K562 (cell line): ENCODE results near the gene LRMDA. TPM values are rescaled to one million over a fixed set of nuclear protein-coding genes. Genes with fewer than 3 reads are reported as not detected.

Source experiments
- ATAC-seq: fragments of 200-7000 bp; cut with Tn5 transposase; 3 replicates; pipeline ENCODE4 v1.9.1; 2020; ENCODE audit warnings: moderate library complexity
- BruUV-seq: library from RNA; stranded (reverse); fragments of 400-500 nt; replicated peaks from 2 replicates; lab custom pipeline; 2021; lab: Mats Ljungman, UMichigan
- CTCF ChIA-PET: fragments of 300-600 bp; formaldehyde crosslinking; extraction: SDS; loops from one replicate; lab custom pipeline; 2021; ENCODE audit warnings: low intra/inter-chr PET ratio; lab: Yijun Ruan, JAX
- POLR2A ChIA-PET: fragments of 300-600, 350-650 bp; sonication (Branson Sonifier 250); formaldehyde crosslinking; extraction: SDS; loops from one replicate; lab custom pipeline; 2021; ENCODE audit warnings: antibody characterized with exemption, inconsistent platforms; lab: Yijun Ruan, JAX
- DNase-seq, 4 experiments: peaks; one replicate each; pipeline versions ENCODE4 v3.0.0 to v3.0.0-alpha.2; 2011 to 2018; ENCODE audit warnings: low spot score in 3 of 4, mixed read lengths in 3 of 4; ENCODE audit errors: extremely low read depth in 1 of 4
- FAIRE-seq: peaks from 2 replicates; lab custom pipeline; 2011; peaks lifted over from hg19 to GRCh38; lab: Jason Lieb, UNC
- H2AFZ ChIP-seq: 2 replicates; pipeline ENCODE4 v1.6.0; 2011; ENCODE audit warnings: low read depth, low read length, control low read depth, inconsistent platforms
- H3K27ac ChIP-seq: fragments of 200-600 bp; 3 replicates; pipeline ENCODE4 v1.8.0; 2011; ENCODE audit warnings: low read depth, mild to moderate bottlenecking, control low read depth, inconsistent platforms, low read length, moderate library complexity, mixed read lengths; ENCODE audit errors: extremely low read depth
- H3K27me3 ChIP-seq, 2 experiments: fragments of 300-600 bp in 1 of 2; 2 replicates in 1 of 2; 3 replicates in 1 of 2; pipeline versions ENCODE4 v1.6.0 to v1.8.0; 2011; ENCODE audit warnings: inconsistent platforms in 2 of 2, low read length in 2 of 2, mild to moderate bottlenecking in 1 of 2, mixed read lengths in 1 of 2, moderate library complexity in 1 of 2; ENCODE audit not compliant: control insufficient read depth in 2 of 2, insufficient read depth in 2 of 2
- H3K36me3 ChIP-seq: fragments of 300-600 bp; 3 replicates; pipeline ENCODE4 v1.8.0; 2011; ENCODE audit warnings: mild to moderate bottlenecking, low read length, inconsistent platforms; ENCODE audit not compliant: control insufficient read depth, insufficient read depth
- H3K4me1 ChIP-seq, 2 experiments: fragments of 200-600 bp in 1 of 2; replicated peaks in 1 of 2; 2 replicates in 1 of 2; 3 replicates in 1 of 2; pipeline versions ENCODE4 v1.5.1 to v1.8.0; 2011; ENCODE audit warnings: inconsistent platforms in 2 of 2, low read length in 2 of 2, mild to moderate bottlenecking in 1 of 2, mixed read lengths in 1 of 2, moderate library complexity in 1 of 2; ENCODE audit not compliant: control insufficient read depth in 2 of 2, insufficient read depth in 2 of 2
- H3K4me2 ChIP-seq: 2 replicates; pipeline ENCODE4 v1.6.1; 2011; ENCODE audit warnings: low read length, control low read depth, inconsistent platforms, mixed read lengths; ENCODE audit not compliant: insufficient read depth
- H3K4me3 ChIP-seq: fragments of 200-600 bp; sonication (generic), shearing (Covaris generic); 2 replicates; pipeline ENCODE4 v1.5.1; 2016; ENCODE audit warnings: control low read depth, inconsistent platforms
- H3K79me2 ChIP-seq: fragments of 200-600 bp; 3 replicates; pipeline ENCODE4 v1.8.0; 2011; ENCODE audit warnings: low read length, inconsistent platforms; ENCODE audit not compliant: control insufficient read depth, insufficient read depth
- H3K9ac ChIP-seq, 2 experiments: 2 replicates each; pipeline versions ENCODE4 v1.6.0 to v1.6.1; 2011; ENCODE audit warnings: low read depth in 2 of 2, low read length in 2 of 2, control low read depth in 1 of 2, inconsistent platforms in 1 of 2, mild to moderate bottlenecking in 1 of 2, mixed read lengths in 1 of 2; ENCODE audit not compliant: insufficient read depth in 1 of 2
- H3K9me1 ChIP-seq: one replicate; pipeline ENCODE4 v1.6.0; 2011; ENCODE audit warnings: inconsistent platforms, mild to moderate bottlenecking, low read length, moderate library complexity; ENCODE audit not compliant: control insufficient read depth, insufficient read depth
- H3K9me3 ChIP-seq: replicated peaks from 2 replicates; pipeline ENCODE4 v1.5.1; 2011; ENCODE audit warnings: low read depth, low read length, inconsistent platforms; ENCODE audit not compliant: control insufficient read depth, insufficient read depth
- H4K20me1 ChIP-seq: replicated peaks from 2 replicates; pipeline ENCODE4 v1.6.1; 2011; ENCODE audit warnings: low read length, inconsistent platforms, mixed read lengths; ENCODE audit not compliant: control insufficient read depth, insufficient read depth
- CBFA2T3 ChIP-seq: fragments of 450-650 bp; IDR thresholded peaks from 2 replicates; pipeline ENCODE4 v1.6.1; 2017
- HSF4 ChIP-seq: fragments of 250-450 bp; sonication (Bioruptor Pico); IDR thresholded peaks from 2 replicates; pipeline ENCODE4 v2.1.2; 2022; ENCODE audit warnings: mild to moderate bottlenecking, moderate library complexity, borderline replicate concordance
- SMAD3 ChIP-seq: fragments of 450-650 bp; formaldehyde crosslinking; conservative IDR thresholded peaks from 2 replicates; pipeline ENCODE4 v1.4.0; 2020; ENCODE audit warnings: mild to moderate bottlenecking
- SMC3 ChIP-seq: conservative IDR thresholded peaks from 2 replicates; pipeline ENCODE4 v1.6.1; 2011; ENCODE audit warnings: low read depth, low read length, improper control_type of control experiment; ENCODE audit not compliant: insufficient read depth
- ZNF274 ChIP-seq: IDR thresholded peaks from 2 replicates; pipeline ENCODE4 v1.6.1; 2011; ENCODE audit warnings: low read depth, mild to moderate bottlenecking, low read length, moderate library complexity, borderline replicate concordance
- ZSCAN29 ChIP-seq: fragments of 450-650 bp; IDR thresholded peaks from 2 replicates; pipeline ENCODE4 v1.6.1; 2017
- WGBS: fragments of 100-300 bp; shearing (Covaris generic); methylation state at CpG from one replicate; pipeline ENCODE4 v1.1.6; 2016; ENCODE audit warnings: low coverage, mixed read lengths; ENCODE audit not compliant: insufficient coverage; ENCODE audit errors: missing lambda C conversion rate; 5-methylcytosine and 5-hydroxymethylcytosine counted together
- in situ Hi-C: fragments of 300-500 bp; cut with MboI; formaldehyde crosslinking; loops from 4 replicates; pipeline ENCODE4 v1.15.0; 2018; ENCODE audit warnings: inconsistent platforms, mixed read lengths
- intact Hi-C: fragments of 100-400 bp; cut with micrococcal nuclease; formaldehyde crosslinking; loops from 2 replicates; pipeline ENCODE4 v1.14.2; 2022
- polyA plus RNA-seq, 8 experiments: library from polyadenylated mRNA; depleted of rRNA in 4 of 8; stranded (reverse) in 5 of 8; unstranded in 3 of 8; fragments of >200 nt; fragmentation: Nextera tagmentation in 2 of 8; fragmentation: Illumina TruSeq in 1 of 8; extraction: Ambion mirVana in 2 of 8; extraction: Trizol in 1 of 8; gene quantifications; 2 replicates each; pipeline versions ENCODE4 v1.2.1 to v1.2.3, GENCODE V29; 2011 to 2014; ENCODE audit warnings: inconsistent platforms in 1 of 8, missing spikeins in 1 of 8
- total RNA-seq, 7 experiments: library from RNA; depleted of rRNA in 6 of 7; stranded (reverse); fragments of >200 nt in 6 of 7; fragmentation: Illumina TruSeq in 2 of 7; extraction: Trizol in 2 of 7; gene quantifications; 2 replicates each; pipeline versions ENCODE4 v1.2.1 to v1.2.3, GENCODE V29; 2011 to 2021; ENCODE audit warnings: low replicate concordance in 1 of 7
- TF ChIP-seq, protein P1 (sequence below): fragments of 250-450 bp; sonication (Bioruptor Pico); IDR thresholded peaks from 2 replicates; pipeline ENCODE4 v1.8.0; 2021; ENCODE audit warnings: mild to moderate bottlenecking, moderate library complexity
- TF ChIP-seq, protein P2 (sequence below): sonication (generic); formaldehyde crosslinking; IDR thresholded peaks from 2 replicates; pipeline ENCODE4 v1.8.1; 2023; ENCODE audit warnings: mild to moderate bottlenecking, missing genetic modification reagents
- TF ChIP-seq, protein P3 (sequence below): fragments of 450-650 bp; formaldehyde crosslinking; IDR thresholded peaks from 2 replicates; pipeline ENCODE4 v1.4.0; 2022; ENCODE audit warnings: missing genetic modification characterization
- TF ChIP-seq, protein P4 (sequence below): fragments of 250-450 bp; sonication (Bioruptor Pico); IDR thresholded peaks from 2 replicates; pipeline ENCODE4 v1.4.0; 2020; ENCODE audit warnings: mild to moderate bottlenecking, moderate library complexity
- TF ChIP-seq, protein P5 (sequence below): fragments of 450-650 bp; conservative IDR thresholded peaks from 2 replicates; pipeline ENCODE4 v1.6.1; 2016; ENCODE audit warnings: missing genetic modification characterization, low read depth, mild to moderate bottlenecking, missing compliant biosample characterization, moderate library complexity

Gene LRMDA
- total and polyA plus RNA-seq, 9 of the 15 experiments (the other 6 are each of a cell fraction or from before 2014, with no cell fraction given): 0.25 TPM; not detected in 8

DNA sequence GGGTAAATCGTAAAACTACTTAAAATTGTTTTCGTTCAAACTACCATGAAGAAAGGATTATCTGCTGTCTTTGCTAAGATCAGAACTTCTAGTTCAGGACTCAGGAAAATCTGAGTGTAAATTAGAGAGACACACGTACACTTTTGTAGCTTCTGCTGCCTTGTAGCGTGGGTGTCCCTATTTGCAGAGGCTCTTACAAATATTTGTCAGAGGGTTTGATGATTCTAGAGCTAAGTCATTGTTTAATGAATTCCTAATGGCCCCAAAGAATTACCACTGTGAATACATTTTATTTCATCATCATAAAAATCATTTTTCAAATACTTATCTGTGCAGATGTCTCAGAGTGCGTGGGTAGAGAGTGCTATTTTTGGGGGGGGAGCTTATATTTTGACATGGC is 314.9 kb downstream of the LRMDA start:
- no peak for DNase-seq
- BruUV-seq: no TSS peak
- Histone ChIP-seq H3K9me3 (no peaks in the 10 kb centered on the region), H4K20me1 (no peaks in the 10 kb centered on the region), H2AFZ (no peak overlapping the region), H3K4me3 (no peak overlapping the region), H3K27me3 (peaks cover 0 to 4% of the 10 kb centered on the region in 2 experiments; a peak in 1 of 5 replicates), H3K9ac (no peak overlapping the region), H3K4me2 (no peak overlapping the region), H3K79me2 (no peaks in the 10 kb centered on the region), H3K9me1 (no peaks in the 10 kb centered on the region), H3K4me1 (no peaks in the 10 kb centered on the region), H3K36me3 (no peaks in the 10 kb centered on the region), H3K27ac (no peak overlapping the region)
- CTCF ChIA-PET: no interaction called here
- in situ Hi-C loops (no loop called here), intact Hi-C loops (no loop called here)
- no peak for FAIRE-seq
- POLR2A ChIA-PET: interaction anchor here (0.8 to 1.5 kb wide), 2 partner anchors 10 to 27 kb away, joined by 3 to 5 read pairs; no protein-coding TSS in a partner anchor
- no peak for ATAC-seq
- WGBS: 5% methylated on average over 5 of the region's 5 CpGs
- TF ChIP-seq CBFA2T3: no peak
- TF ChIP-seq, protein P1, sequence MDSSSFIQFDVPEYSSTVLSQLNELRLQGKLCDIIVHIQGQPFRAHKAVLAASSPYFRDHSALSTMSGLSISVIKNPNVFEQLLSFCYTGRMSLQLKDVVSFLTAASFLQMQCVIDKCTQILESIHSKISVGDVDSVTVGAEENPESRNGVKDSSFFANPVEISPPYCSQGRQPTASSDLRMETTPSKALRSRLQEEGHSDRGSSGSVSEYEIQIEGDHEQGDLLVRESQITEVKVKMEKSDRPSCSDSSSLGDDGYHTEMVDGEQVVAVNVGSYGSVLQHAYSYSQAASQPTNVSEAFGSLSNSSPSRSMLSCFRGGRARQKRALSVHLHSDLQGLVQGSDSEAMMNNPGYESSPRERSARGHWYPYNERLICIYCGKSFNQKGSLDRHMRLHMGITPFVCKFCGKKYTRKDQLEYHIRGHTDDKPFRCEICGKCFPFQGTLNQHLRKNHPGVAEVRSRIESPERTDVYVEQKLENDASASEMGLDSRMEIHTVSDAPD (CRISPR knock-in tag): no peak
- TF ChIP-seq, protein P2, sequence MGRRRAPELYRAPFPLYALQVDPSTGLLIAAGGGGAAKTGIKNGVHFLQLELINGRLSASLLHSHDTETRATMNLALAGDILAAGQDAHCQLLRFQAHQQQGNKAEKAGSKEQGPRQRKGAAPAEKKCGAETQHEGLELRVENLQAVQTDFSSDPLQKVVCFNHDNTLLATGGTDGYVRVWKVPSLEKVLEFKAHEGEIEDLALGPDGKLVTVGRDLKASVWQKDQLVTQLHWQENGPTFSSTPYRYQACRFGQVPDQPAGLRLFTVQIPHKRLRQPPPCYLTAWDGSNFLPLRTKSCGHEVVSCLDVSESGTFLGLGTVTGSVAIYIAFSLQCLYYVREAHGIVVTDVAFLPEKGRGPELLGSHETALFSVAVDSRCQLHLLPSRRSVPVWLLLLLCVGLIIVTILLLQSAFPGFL (CRISPR knock-in tag): no peak
- no peak for TF ChIP-seq SMAD3 (CRISPR knock-in tag)
- no peak for TF ChIP-seq HSF4 (CRISPR knock-in tag)
- TF ChIP-seq, protein P3, sequence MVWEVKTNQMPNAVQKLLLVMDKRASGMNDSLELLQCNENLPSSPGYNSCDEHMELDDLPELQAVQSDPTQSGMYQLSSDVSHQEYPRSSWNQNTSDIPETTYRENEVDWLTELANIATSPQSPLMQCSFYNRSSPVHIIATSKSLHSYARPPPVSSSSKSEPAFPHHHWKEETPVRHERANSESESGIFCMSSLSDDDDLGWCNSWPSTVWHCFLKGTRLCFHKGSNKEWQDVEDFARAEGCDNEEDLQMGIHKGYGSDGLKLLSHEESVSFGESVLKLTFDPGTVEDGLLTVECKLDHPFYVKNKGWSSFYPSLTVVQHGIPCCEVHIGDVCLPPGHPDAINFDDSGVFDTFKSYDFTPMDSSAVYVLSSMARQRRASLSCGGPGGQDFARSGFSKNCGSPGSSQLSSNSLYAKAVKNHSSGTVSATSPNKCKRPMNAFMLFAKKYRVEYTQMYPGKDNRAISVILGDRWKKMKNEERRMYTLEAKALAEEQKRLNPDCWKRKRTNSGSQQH (CRISPR knock-in tag): no peak
- TF ChIP-seq, protein P4, sequence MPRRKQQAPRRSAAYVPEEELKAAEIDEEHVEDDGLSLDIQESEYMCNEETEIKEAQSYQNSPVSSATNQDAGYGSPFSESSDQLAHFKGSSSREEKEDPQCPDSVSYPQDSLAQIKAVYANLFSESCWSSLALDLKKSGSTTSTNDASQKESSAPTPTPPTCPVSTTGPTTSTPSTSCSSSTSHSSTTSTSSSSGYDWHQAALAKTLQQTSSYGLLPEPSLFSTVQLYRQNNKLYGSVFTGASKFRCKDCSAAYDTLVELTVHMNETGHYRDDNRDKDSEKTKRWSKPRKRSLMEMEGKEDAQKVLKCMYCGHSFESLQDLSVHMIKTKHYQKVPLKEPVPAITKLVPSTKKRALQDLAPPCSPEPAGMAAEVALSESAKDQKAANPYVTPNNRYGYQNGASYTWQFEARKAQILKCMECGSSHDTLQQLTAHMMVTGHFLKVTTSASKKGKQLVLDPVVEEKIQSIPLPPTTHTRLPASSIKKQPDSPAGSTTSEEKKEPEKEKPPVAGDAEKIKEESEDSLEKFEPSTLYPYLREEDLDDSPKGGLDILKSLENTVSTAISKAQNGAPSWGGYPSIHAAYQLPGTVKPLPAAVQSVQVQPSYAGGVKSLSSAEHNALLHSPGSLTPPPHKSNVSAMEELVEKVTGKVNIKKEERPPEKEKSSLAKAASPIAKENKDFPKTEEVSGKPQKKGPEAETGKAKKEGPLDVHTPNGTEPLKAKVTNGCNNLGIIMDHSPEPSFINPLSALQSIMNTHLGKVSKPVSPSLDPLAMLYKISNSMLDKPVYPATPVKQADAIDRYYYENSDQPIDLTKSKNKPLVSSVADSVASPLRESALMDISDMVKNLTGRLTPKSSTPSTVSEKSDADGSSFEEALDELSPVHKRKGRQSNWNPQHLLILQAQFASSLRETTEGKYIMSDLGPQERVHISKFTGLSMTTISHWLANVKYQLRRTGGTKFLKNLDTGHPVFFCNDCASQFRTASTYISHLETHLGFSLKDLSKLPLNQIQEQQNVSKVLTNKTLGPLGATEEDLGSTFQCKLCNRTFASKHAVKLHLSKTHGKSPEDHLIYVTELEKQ (CRISPR knock-in tag): no peak
- TF ChIP-seq SMC3: no peak
- TF ChIP-seq ZSCAN29: no peak
- TF ChIP-seq, protein P5, sequence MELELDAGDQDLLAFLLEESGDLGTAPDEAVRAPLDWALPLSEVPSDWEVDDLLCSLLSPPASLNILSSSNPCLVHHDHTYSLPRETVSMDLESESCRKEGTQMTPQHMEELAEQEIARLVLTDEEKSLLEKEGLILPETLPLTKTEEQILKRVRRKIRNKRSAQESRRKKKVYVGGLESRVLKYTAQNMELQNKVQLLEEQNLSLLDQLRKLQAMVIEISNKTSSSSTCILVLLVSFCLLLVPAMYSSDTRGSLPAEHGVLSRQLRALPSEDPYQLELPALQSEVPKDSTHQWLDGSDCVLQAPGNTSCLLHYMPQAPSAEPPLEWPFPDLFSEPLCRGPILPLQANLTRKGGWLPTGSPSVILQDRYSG: no peak
- TF ChIP-seq ZNF274: no peak
